Measurements from ENCODE around the gene POC1A.

GRCh38 chr3:52188556-52188955 is 34.3 kb upstream of the POC1A start:
- TF ChIP-seq BHLHE40 (IDR thresholded peaks at IDR 0.05; ENCODE audit: low read depth, low read length) (no peak), CTCF (conservative IDR thresholded peaks at IDR 0.05; ENCODE audit: low read depth, low read length) (no peak), USF2 (IDR thresholded peaks at IDR 0.05; ENCODE audit: low read depth, low read length) (no peak), RCOR1 (IDR thresholded peaks at IDR 0.05; ENCODE audit: insufficient replicate concordance, low read length) (no peak), RFX5 (IDR thresholded peaks at IDR 0.05; ENCODE audit: low read depth, low read length) (no peak), POLR2A (IDR thresholded peaks at IDR 0.05; ENCODE audit: low read depth, low read length) (no peak), NFE2L2 (IDR thresholded peaks at IDR 0.05; ENCODE audit: low read depth, low read length) (no peak), CHD1 (IDR thresholded peaks at IDR 0.05; ENCODE audit: low read depth, low read length) (no peak)

All from IMR-90 (cell line).